MV-4-11 (cell line): ENCODE results near the gene TAAR6.
"Not testable (repeated sequence)": the region's sequence is repeated elsewhere in the genome, so short reads cannot be mapped to it uniquely, and the experiment has no call there.

Experiments used
- DNase-seq: peaks from one replicate; lab custom pipeline; 2025; lab: John Stamatoyannopoulos, UW

Gene TAAR6

GRCh38 chr6:132570221-132570777 lies at the start of gene TAAR6:
Gene TAAR6, plus strand, starts transcription at chr6:132570322. Its CDS starts 0 bp downstream, at chr6:132570322.
- DNase-seq, result no peak

GRCh38 chr6:132520953-132521352 lies 49.2 kb upstream of the TAAR6 start:
- DNase-seq, result no peak

DNA sequence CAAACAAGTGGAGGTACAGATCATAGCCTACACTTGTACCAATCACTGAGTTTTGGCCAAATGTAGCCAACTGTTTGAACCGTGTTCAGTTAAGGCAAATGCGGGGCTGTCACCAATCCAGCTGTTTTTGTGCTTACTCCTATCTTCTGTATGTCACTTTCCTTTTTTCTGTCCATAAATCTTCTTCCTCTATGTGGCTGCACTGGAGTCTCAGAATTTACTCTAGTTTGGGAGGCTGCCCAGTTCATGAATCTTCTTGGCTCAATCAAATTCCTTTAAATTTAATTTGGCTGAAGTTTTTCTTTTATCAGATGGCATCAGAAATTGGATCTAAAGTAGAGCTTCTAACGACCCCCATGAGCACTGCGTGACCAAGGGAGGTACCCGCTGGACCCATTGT lies 45.5 kb upstream of the TAAR6 start:
- DNase-seq, result no peak

DNA sequence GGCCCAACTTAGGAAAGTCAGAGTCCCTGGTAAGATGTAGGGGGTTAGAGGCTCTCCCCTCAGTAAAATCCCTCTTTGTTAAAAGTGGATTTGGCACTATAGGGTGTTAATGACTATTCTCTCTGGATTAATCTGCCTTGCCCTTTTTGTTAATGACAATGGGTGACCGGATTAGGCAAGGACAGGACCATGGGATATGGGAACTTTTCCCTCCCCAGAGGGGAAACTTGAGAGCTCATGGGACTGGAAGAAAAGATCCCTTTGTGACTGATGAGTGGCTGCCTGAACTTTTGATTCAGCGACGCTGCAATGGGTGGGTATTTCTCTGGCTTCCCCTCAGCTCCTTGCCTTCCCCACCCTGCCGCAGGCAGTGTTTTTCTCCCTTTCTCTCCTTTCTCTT lies 44.3 kb upstream of the TAAR6 start:
- DNase-seq, result no peak

- DNase-seq, result no peak
These were observed 43.7 kb upstream of the TAAR6 start for GRCh38 chr6:132526461-132526860.

DNA sequence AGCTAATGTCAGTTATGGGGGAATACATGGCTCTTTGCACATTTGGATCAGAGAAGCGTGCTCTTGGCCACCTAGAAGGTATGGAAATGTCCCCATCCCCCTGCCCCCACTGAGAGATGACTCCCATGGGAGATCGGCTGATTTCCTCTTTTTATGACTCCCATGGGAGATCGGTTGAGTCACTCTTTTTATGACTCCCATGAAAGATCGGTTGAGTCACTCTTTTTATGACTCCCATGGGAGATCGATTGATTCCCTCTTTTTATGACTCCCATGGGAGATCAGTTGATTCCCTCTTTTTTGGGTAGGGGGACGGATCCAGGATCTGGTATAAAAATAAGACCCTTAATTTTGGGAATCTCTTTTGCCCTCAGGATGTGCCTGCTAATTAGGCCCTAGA lies 42.3 kb upstream of the TAAR6 start:
- no peak for DNase-seq

- peak; percentile 32 for DNase-seq
These were observed 39.7 kb upstream of the TAAR6 start for GRCh38 chr6:132530293-132530974.

GRCh38 chr6:132534546-132534945 lies 35.6 kb upstream of the TAAR6 start:
- DNase-seq, result not testable (repeated sequence)

DNA sequence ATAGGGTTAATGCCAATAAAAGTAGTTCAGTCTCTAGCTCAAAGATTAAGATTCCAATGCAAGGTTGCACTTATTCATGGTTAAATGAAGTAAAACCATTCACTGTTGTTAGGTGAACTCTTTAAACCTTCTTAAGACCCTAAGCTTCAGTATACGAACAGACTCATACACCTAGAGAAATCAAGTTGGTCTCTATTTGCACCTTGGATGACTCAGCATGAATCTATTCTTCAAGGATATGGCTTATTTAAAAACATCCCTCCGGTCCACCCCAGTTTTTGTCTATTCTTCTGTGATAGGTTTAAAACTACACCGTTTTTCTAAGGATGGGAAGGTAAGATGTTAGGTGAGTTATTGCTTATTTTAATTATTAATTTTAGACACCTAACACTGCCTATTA lies 33.0 kb upstream of the TAAR6 start:
- DNase-seq, result no peak

DNA sequence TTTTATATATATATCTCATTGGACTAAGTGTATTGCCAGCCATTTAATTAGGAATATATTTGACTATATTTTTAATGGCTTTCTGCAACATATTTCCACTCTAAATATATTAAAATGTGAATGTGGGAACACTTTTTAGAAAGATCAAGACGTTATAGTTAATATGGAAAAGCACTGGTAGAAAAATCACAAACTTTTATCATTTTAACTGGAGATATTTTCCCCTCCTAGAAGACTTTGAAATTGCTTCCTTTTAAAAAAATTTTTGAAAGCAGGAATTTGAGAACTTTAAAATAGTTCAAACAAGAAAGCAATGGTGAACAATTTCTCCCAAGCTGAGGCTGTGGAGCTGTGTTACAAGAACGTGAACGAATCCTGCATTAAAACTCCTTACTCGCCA lies 32.1 kb upstream of the TAAR6 start, which contains the start of gene TAAR9:
TSS of gene TAAR9 (plus strand) at position 301 of the 400 bp plus-strand sequence. CDS start at position 314, 13 bp downstream.
- no peak for DNase-seq

DNA sequence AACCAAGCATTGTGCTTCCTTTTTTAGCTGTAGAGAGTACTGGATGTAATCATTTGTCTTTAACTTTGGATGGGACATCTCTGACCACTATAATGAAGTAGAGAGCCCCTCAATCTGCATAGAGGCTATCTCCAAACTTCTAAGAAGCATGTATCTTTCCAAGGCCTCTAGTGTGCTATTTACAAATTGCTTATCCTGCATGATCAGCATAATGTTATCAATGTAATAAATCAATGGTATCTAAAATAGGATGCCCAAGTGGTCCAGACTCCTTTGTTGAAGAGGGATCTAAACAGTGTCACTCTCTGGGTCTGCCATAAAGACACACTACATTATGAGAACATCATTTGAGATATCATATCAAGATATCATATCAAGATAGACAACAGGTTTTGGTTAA lies 25.3 kb upstream of the TAAR6 start:
- DNase-seq, result no peak

DNA sequence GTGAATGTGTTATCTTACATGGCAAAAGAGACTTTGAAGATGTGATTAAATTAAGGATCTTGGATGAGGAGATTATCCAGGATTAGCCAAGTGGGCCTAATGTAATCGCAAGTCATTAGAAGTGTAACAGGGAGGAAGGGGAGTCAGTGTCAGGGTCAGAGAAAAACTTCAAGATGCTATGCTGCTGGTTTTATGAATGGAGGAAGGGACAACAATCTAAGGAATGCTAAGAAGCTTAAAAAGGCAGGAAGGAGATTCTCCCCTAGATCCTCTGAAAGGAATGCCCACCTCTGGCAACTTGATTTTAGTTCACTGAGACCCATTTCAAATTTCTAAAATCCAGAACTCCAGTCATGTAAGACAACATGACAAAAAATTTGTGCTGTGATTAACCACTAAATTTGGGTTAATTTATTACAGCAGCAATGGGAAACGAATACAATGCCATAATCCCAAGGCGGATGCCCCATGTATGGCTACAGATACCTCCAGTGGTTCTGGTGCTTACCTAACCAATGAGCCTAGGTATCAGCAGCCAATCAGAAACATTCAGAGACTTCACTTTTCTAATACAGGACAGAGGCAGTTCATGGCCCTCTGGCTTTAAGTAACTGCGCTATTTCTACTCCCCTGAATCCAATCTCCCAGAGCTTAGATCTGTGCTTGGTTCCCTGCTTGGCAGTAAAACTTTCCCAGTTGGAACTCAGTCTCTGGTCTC lies 21.2 kb upstream of the TAAR6 start:
- DNase-seq, result no peak

DNA sequence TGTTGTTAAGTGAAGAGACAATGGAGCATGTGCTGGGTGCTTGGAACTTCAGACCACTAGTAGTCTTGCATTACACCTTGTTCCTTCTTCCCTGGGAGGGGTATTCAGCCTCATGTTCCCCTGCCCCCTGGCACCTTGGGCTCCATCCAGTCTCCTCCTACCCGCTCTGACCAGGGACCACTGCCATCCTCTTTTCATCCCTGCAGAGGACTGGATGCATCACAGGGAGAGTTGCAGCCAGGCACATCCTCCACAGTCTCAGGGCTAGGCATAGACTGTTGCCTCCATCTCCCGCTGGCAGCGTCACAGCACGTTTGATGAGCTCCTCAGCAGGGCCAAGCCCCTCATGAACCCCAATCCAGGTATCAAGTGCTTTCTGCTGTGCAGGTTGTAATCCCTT lies 18.9 kb upstream of the TAAR6 start:
- no peak for DNase-seq

DNA sequence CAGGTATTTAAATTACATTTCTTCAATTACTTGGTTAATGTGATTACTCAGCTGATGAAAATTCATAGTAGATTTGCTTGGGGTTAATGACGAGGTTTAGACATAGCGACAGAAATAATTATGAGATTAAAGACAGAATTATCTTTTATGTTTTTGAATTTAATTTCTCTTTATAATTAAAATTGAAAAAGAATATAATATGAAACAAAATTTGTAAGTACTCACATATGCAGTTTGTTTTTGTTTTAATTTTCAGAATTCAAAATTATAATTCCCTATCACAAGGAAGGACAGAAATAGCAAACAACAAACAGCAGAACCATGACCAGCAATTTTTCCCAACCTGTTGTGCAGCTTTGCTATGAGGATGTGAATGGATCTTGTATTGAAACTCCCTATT lies 17.8 kb upstream of the TAAR6 start, which contains the start of gene TAAR8:
TSS of gene TAAR8 (plus strand) at position 301 of the 400 bp plus-strand sequence. CDS start at position 322, 21 bp downstream.
- DNase-seq, result no peak

GRCh38 chr6:132560087-132560486 lies 10.0 kb upstream of the TAAR6 start:
- not testable (repeated sequence) for DNase-seq

GRCh38 chr6:132566404-132566803 lies 3.7 kb upstream of the TAAR6 start:
- DNase-seq, result no peak

DNA sequence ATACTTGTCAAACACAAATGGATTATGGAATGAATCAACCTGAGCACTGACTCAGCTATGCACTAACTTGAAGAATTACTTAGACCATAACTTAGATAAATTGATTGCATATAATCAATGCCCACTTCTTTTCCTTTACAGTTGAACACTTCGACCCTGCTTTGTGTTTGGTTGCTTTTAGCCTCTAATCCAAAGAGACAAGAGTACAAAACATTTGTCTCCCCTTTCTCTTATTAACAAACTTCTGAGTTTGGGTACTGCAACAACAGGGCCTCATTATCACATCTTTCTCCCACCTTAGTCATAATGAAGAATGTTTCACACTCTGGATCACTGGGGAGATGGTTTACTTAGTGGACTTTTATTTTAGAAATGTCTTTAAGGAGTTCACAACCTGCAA lies 2.6 kb upstream of the TAAR6 start:
- no peak for DNase-seq

DNA sequence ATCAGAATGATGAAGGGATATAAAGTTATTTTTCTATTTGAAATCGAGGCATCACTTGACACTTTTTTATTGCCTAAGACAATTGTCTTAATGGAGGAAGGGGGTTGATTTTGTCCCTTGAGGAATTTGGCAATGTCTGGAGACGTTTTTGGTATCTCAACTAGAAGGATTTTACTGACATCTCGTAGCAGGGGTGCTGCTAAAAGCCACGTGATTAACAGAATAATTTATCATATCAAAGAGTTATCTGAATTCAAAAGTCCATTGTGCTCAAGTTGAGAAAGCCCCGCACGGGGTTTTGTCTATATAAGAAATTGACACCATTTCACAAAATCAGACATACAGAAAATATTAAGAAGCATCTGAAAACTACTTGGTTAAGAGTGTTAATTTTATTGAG lies 1.5 kb upstream of the TAAR6 start:
- no peak for DNase-seq

DNA sequence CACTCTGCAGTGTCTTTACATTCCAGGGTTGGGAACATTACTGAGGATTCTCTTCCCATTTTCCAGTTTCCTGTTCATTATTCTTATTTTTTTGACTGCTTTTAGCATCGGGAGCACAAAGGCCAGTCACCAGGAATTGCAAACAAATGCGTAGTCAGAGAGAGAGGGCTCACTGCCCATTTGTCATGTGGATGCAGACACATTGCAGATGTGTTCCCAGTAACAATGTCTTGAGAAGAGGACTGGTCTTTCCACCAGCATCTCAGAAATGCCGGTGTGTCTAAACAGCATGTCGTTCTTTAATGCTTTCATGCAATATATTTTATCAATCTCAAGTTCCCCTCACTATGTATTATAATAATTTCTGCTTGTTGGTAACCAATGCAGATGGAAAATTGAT lies 952 bp upstream of the TAAR6 start:
- no peak for DNase-seq

DNA sequence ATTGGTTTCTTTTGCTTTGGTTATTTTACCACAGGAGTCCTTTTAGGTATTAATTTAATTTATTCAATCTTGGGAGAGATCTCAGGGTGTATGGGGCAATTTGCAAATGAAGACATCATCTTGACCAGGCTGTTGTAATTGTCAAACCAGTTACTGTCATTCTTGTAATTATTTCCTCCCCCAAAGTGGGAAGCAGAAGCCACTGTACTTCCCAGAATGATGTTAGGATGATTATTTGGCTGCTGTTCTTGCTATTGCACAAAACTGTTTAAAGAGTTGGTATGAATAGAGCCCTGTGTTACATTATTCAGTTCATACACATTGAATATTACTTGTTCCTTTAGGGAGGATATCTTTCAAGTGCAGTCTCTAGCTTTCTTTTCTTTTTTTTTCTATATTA lies 1.7 kb downstream of the TAAR6 start:
- peak; percentile 11 for DNase-seq

DNA sequence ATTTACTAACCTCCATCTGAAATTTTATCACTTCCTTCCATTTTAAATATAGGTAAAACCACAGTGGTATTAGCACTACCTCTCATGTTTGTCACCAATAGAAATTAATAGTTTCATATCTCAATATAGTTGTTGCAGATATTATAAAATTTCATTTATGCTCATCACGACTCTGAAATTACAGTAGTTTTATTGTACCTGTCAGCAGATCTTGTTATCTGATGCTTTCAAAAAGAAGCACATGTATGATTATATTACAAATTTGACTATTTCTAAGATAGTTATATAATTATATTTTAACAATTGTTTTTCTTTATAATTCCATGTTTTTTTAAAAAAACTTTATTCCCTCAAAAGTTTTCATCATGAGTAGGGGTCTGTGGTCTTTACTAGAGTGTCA lies 14.6 kb downstream of the TAAR6 start:
- no peak for DNase-seq

DNA sequence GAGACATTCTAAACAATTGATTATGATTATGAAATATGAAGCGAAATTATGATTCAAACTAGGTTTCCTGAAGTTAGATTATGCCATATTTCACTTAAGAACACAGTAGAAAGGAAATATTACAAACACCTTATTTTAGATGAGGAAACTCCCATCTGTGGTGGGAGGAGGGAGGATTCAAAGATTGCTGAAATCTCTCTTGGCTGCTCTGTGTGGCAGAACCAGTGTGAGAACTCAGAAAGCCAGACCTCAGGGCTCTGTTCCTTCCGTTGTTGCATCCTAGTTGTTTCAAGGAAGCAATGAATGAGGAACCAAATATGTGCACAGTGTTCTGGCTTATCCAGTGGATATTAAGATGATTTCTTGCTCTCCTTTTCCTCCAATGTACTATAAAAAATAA lies 17.3 kb downstream of the TAAR6 start:
- DNase-seq, result peak; percentile 89

GRCh38 chr6:132589454-132589853 lies 19.3 kb downstream of the TAAR6 start, which contains the start of gene TAAR5:
Gene TAAR5, minus strand, starts transcription at chr6:132589741. Its CDS starts 55 bp downstream, at chr6:132589686.
- no peak for DNase-seq
